K562 (cell line): ENCODE data around the gene SEC14L5. TPM values are rescaled to one million over a fixed set of nuclear protein-coding genes. Genes with fewer than 3 reads are reported as not detected.

Experiments
- ATAC-seq: fragments of 200-7000 bp; cut with Tn5 transposase; 3 replicates; pipeline ENCODE4 v1.9.1; 2020; ENCODE audit warnings: moderate library complexity
- BruUV-seq: library from RNA; stranded (reverse); fragments of 400-500 nt; replicated peaks from 2 replicates; lab custom pipeline; 2021; lab: Mats Ljungman, UMichigan
- CTCF ChIA-PET: fragments of 300-600 bp; formaldehyde crosslinking; extraction: SDS; loops from one replicate; lab custom pipeline; 2021; ENCODE audit warnings: low intra/inter-chr PET ratio; lab: Yijun Ruan, JAX
- POLR2A ChIA-PET: fragments of 300-600, 350-650 bp; sonication (Branson Sonifier 250); formaldehyde crosslinking; extraction: SDS; loops from one replicate; lab custom pipeline; 2021; ENCODE audit warnings: antibody characterized with exemption, inconsistent platforms; lab: Yijun Ruan, JAX
- DNase-seq, 4 experiments: peaks; one replicate each; pipeline versions ENCODE4 v3.0.0 to v3.0.0-alpha.2; 2011 to 2018; ENCODE audit warnings: low spot score in 3 of 4, mixed read lengths in 3 of 4; ENCODE audit errors: extremely low read depth in 1 of 4
- FAIRE-seq: peaks from 2 replicates; lab custom pipeline; 2011; peaks lifted over from hg19 to GRCh38; lab: Jason Lieb, UNC
- H2AFZ ChIP-seq: 2 replicates; pipeline ENCODE4 v1.6.0; 2011; ENCODE audit warnings: low read depth, low read length, control low read depth, inconsistent platforms
- H3K27ac ChIP-seq: fragments of 200-600 bp; 3 replicates; pipeline ENCODE4 v1.8.0; 2011; ENCODE audit warnings: low read depth, mild to moderate bottlenecking, control low read depth, inconsistent platforms, low read length, moderate library complexity, mixed read lengths; ENCODE audit errors: extremely low read depth
- H3K27me3 ChIP-seq, 2 experiments: fragments of 300-600 bp in 1 of 2; 2 replicates in 1 of 2; 3 replicates in 1 of 2; pipeline versions ENCODE4 v1.6.0 to v1.8.0; 2011; ENCODE audit warnings: inconsistent platforms in 2 of 2, low read length in 2 of 2, mild to moderate bottlenecking in 1 of 2, mixed read lengths in 1 of 2, moderate library complexity in 1 of 2; ENCODE audit not compliant: control insufficient read depth in 2 of 2, insufficient read depth in 2 of 2
- H3K36me3 ChIP-seq: fragments of 300-600 bp; 3 replicates; pipeline ENCODE4 v1.8.0; 2011; ENCODE audit warnings: mild to moderate bottlenecking, low read length, inconsistent platforms; ENCODE audit not compliant: control insufficient read depth, insufficient read depth
- H3K4me1 ChIP-seq, 2 experiments: fragments of 200-600 bp in 1 of 2; replicated peaks in 1 of 2; 2 replicates in 1 of 2; 3 replicates in 1 of 2; pipeline versions ENCODE4 v1.5.1 to v1.8.0; 2011; ENCODE audit warnings: inconsistent platforms in 2 of 2, low read length in 2 of 2, mild to moderate bottlenecking in 1 of 2, mixed read lengths in 1 of 2, moderate library complexity in 1 of 2; ENCODE audit not compliant: control insufficient read depth in 2 of 2, insufficient read depth in 2 of 2
- H3K4me2 ChIP-seq: 2 replicates; pipeline ENCODE4 v1.6.1; 2011; ENCODE audit warnings: low read length, control low read depth, inconsistent platforms, mixed read lengths; ENCODE audit not compliant: insufficient read depth
- H3K4me3 ChIP-seq: fragments of 200-600 bp; sonication (generic), shearing (Covaris generic); 2 replicates; pipeline ENCODE4 v1.5.1; 2016; ENCODE audit warnings: control low read depth, inconsistent platforms
- H3K79me2 ChIP-seq: fragments of 200-600 bp; 3 replicates; pipeline ENCODE4 v1.8.0; 2011; ENCODE audit warnings: low read length, inconsistent platforms; ENCODE audit not compliant: control insufficient read depth, insufficient read depth
- H3K9ac ChIP-seq, 2 experiments: 2 replicates each; pipeline versions ENCODE4 v1.6.0 to v1.6.1; 2011; ENCODE audit warnings: low read depth in 2 of 2, low read length in 2 of 2, control low read depth in 1 of 2, inconsistent platforms in 1 of 2, mild to moderate bottlenecking in 1 of 2, mixed read lengths in 1 of 2; ENCODE audit not compliant: insufficient read depth in 1 of 2
- H3K9me1 ChIP-seq: one replicate; pipeline ENCODE4 v1.6.0; 2011; ENCODE audit warnings: inconsistent platforms, mild to moderate bottlenecking, low read length, moderate library complexity; ENCODE audit not compliant: control insufficient read depth, insufficient read depth
- H3K9me3 ChIP-seq: replicated peaks from 2 replicates; pipeline ENCODE4 v1.5.1; 2011; ENCODE audit warnings: low read depth, low read length, inconsistent platforms; ENCODE audit not compliant: control insufficient read depth, insufficient read depth
- H4K20me1 ChIP-seq: replicated peaks from 2 replicates; pipeline ENCODE4 v1.6.1; 2011; ENCODE audit warnings: low read length, inconsistent platforms, mixed read lengths; ENCODE audit not compliant: control insufficient read depth, insufficient read depth
- GABPB1 ChIP-seq: sonication (generic); formaldehyde crosslinking; IDR thresholded peaks from 2 replicates; pipeline ENCODE4 v1.8.0; 2022; ENCODE audit warnings: mild to moderate bottlenecking, missing genetic modification reagents
- IFI16 ChIP-seq: fragments of 250-450 bp; sonication (Bioruptor Pico); IDR thresholded peaks from 2 replicates; pipeline ENCODE4 v2.1.2; 2022; ENCODE audit warnings: mild to moderate bottlenecking, inconsistent platforms
- JUNB ChIP-seq: fragments of 450-650 bp; formaldehyde crosslinking; conservative IDR thresholded peaks from 2 replicates; pipeline ENCODE4 v1.4.0; 2020; ENCODE audit warnings: mild to moderate bottlenecking
- KDM1A ChIP-seq, 2 experiments: fragments of 450-650 bp; IDR thresholded peaks; 2 replicates each; pipeline ENCODE4 v1.6.1; 2016; ENCODE audit warnings: mild to moderate bottlenecking in 2 of 2
- NBN ChIP-seq: fragments of 450-650 bp; IDR thresholded peaks from 2 replicates; pipeline ENCODE4 v1.6.1; 2016; ENCODE audit warnings: low read depth, mild to moderate bottlenecking
- NCOR1 ChIP-seq: fragments of 450-650 bp; IDR thresholded peaks from 2 replicates; pipeline ENCODE4 v1.6.1; 2016; ENCODE audit warnings: mild to moderate bottlenecking, moderate library complexity
- NRF1 ChIP-seq, 2 experiments: fragments of 450-650 bp; IDR thresholded peaks in 1 of 2; conservative IDR thresholded peaks in 1 of 2; 2 replicates each; pipeline ENCODE4 v1.6.1; 2014; ENCODE audit warnings: mild to moderate bottlenecking in 2 of 2
- SMAD1 ChIP-seq: fragments of 150-350 bp; IDR thresholded peaks from 2 replicates; pipeline ENCODE4 v1.6.1; 2014; ENCODE audit warnings: low read length, low read depth; ENCODE audit not compliant: partially characterized antibody
- TAF9B ChIP-seq: fragments of 450-650 bp; IDR thresholded peaks from 2 replicates; pipeline ENCODE4 v1.6.1; 2018; ENCODE audit warnings: mild to moderate bottlenecking; ENCODE audit not compliant: partially characterized antibody
- ZBTB8A ChIP-seq: fragments of 450-650 bp; IDR thresholded peaks from 2 replicates; pipeline ENCODE4 v1.6.1; 2018; ENCODE audit warnings: mild to moderate bottlenecking, moderate library complexity; ENCODE audit not compliant: partially characterized antibody
- ZC3H8 ChIP-seq: fragments of 450-650 bp; IDR thresholded peaks from 2 replicates; pipeline ENCODE4 v1.6.1; 2017
- ZNF584 ChIP-seq: fragments of 200-800 bp; sonication (Bioruptor generic); IDR thresholded peaks from 2 replicates; pipeline ENCODE4 v1.6.1; 2016; ENCODE audit warnings: low read depth, mild to moderate bottlenecking, missing genetic modification characterization, missing compliant biosample characterization
- ZNF696 ChIP-seq: fragments of 250-450 bp; sonication (Bioruptor Pico); conservative IDR thresholded peaks from 2 replicates; pipeline ENCODE4 v1.4.0; 2020; ENCODE audit warnings: mild to moderate bottlenecking, moderate library complexity
- WGBS: fragments of 100-300 bp; shearing (Covaris generic); methylation state at CpG from one replicate; pipeline ENCODE4 v1.1.6; 2016; ENCODE audit warnings: low coverage, mixed read lengths; ENCODE audit not compliant: insufficient coverage; ENCODE audit errors: missing lambda C conversion rate; 5-methylcytosine and 5-hydroxymethylcytosine counted together
- in situ Hi-C: fragments of 300-500 bp; cut with MboI; formaldehyde crosslinking; loops from 4 replicates; pipeline ENCODE4 v1.15.0; 2018; ENCODE audit warnings: inconsistent platforms, mixed read lengths
- intact Hi-C: fragments of 100-400 bp; cut with micrococcal nuclease; formaldehyde crosslinking; loops from 2 replicates; pipeline ENCODE4 v1.14.2; 2022
- polyA plus RNA-seq, 8 experiments: library from polyadenylated mRNA; depleted of rRNA in 4 of 8; stranded (reverse) in 5 of 8; unstranded in 3 of 8; fragments of >200 nt; fragmentation: Nextera tagmentation in 2 of 8; fragmentation: Illumina TruSeq in 1 of 8; extraction: Ambion mirVana in 2 of 8; extraction: Trizol in 1 of 8; gene quantifications; 2 replicates each; pipeline versions ENCODE4 v1.2.1 to v1.2.3, GENCODE V29; 2011 to 2014; ENCODE audit warnings: inconsistent platforms in 1 of 8, missing spikeins in 1 of 8
- total RNA-seq, 7 experiments: library from RNA; depleted of rRNA in 6 of 7; stranded (reverse); fragments of >200 nt in 6 of 7; fragmentation: Illumina TruSeq in 2 of 7; extraction: Trizol in 2 of 7; gene quantifications; 2 replicates each; pipeline versions ENCODE4 v1.2.1 to v1.2.3, GENCODE V29; 2011 to 2021; ENCODE audit warnings: low replicate concordance in 1 of 7
- TF ChIP-seq, protein P1 (sequence below): sonication (generic); formaldehyde crosslinking; IDR thresholded peaks from 2 replicates; pipeline ENCODE4 v1.8.1; 2023; ENCODE audit warnings: mild to moderate bottlenecking, missing genetic modification reagents
- TF ChIP-seq, protein P2 (sequence below): fragments of 450-650 bp; IDR thresholded peaks from one replicate; pipeline ENCODE4 v1.6.1; 2018; ENCODE audit warnings: mild to moderate bottlenecking, moderate library complexity; ENCODE audit not compliant: partially characterized antibody
- TF ChIP-seq, protein P3 (sequence below): fragments of 250-450 bp; sonication (Bioruptor Pico); IDR thresholded peaks from 2 replicates; pipeline ENCODE4 v1.4.0; 2020; ENCODE audit warnings: mild to moderate bottlenecking
- TF ChIP-seq, protein P4 (sequence below): sonication (generic); formaldehyde crosslinking; IDR thresholded peaks from 2 replicates; pipeline ENCODE4 v1.9.0; 2022; ENCODE audit warnings: mild to moderate bottlenecking, missing genetic modification reagents

Gene SEC14L5
- total and polyA plus RNA-seq, 9 of the 15 experiments (the other 6 are each of a cell fraction or from before 2014, with no cell fraction given) = 0.11 TPM; not detected in 8

DNA sequence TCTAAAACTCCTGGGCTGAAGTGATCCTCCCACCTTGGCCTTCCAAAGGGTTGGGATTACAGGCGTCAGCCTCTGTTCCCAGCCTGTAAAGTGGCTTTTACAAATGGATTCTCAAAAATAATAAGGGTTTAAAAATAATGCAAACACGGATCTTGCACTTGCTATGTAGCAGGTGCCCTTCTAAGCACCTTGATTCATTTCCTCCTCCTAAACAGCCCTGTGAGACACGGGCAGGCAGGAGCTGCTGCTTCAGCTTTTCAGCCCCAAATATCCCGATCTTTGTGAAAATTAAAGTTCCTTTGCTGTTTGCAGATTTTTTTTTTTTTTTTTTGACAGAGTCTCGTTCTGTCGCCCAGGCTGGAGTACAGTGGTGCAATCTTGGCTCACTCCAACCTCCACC is 43.9 kb downstream of the SEC14L5 start:
- no peak for DNase-seq
- Histone ChIP-seq H3K36me3 (no peaks in the 10 kb centered on the region), H3K9me1 (no peaks in the 10 kb centered on the region), H3K79me2 (no peaks in the 10 kb centered on the region), H3K4me1 (peaks cover 0 to 9% of the 10 kb centered on the region in 2 experiments; a peak in 2 of 5 replicates), H2AFZ (no peak overlapping the region), H3K4me2 (no peak overlapping the region), H3K4me3 (no peak overlapping the region), H3K9ac (no peak overlapping the region), H3K9me3 (no peaks in the 10 kb centered on the region), H3K27me3 (peaks cover 44 to 71% of the 10 kb centered on the region in 2 experiments; a peak in 4 of 5 replicates), H3K27ac (no peak overlapping the region), H4K20me1 (peaks cover 3% of the 10 kb centered on the region; the same call in 1 of the 2 replicates)
- ChIA-PET CTCF (no interaction called here), POLR2A (no interaction called here)
- no peak for FAIRE-seq
- in situ Hi-C loops = no loop called here
- no peak for ATAC-seq
- BruUV-seq = no TSS peak
- intact Hi-C loops = no loop called here
- 0% methylated on average over 4 of the region's 6 CpGs for WGBS
- TF ChIP-seq TAF9B = no peak
- TF ChIP-seq ZC3H8 = no peak
- TF ChIP-seq, protein P1, sequence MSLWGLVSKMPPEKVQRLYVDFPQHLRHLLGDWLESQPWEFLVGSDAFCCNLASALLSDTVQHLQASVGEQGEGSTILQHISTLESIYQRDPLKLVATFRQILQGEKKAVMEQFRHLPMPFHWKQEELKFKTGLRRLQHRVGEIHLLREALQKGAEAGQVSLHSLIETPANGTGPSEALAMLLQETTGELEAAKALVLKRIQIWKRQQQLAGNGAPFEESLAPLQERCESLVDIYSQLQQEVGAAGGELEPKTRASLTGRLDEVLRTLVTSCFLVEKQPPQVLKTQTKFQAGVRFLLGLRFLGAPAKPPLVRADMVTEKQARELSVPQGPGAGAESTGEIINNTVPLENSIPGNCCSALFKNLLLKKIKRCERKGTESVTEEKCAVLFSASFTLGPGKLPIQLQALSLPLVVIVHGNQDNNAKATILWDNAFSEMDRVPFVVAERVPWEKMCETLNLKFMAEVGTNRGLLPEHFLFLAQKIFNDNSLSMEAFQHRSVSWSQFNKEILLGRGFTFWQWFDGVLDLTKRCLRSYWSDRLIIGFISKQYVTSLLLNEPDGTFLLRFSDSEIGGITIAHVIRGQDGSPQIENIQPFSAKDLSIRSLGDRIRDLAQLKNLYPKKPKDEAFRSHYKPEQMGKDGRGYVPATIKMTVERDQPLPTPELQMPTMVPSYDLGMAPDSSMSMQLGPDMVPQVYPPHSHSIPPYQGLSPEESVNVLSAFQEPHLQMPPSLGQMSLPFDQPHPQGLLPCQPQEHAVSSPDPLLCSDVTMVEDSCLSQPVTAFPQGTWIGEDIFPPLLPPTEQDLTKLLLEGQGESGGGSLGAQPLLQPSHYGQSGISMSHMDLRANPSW = no peak
- TF ChIP-seq, protein P2, sequence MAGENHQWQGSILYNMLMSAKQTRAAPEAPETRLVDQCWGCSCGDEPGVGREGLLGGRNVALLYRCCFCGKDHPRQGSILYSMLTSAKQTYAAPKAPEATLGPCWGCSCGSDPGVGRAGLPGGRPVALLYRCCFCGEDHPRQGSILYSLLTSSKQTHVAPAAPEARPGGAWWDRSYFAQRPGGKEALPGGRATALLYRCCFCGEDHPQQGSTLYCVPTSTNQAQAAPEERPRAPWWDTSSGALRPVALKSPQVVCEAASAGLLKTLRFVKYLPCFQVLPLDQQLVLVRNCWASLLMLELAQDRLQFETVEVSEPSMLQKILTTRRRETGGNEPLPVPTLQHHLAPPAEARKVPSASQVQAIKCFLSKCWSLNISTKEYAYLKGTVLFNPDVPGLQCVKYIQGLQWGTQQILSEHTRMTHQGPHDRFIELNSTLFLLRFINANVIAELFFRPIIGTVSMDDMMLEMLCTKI = no peak
- TF ChIP-seq ZBTB8A = no peak
- no peak for TF ChIP-seq KDM1A (IDR thresholded peaks at IDR 0.05)
- TF ChIP-seq ZNF696 (CRISPR knock-in tag) = no peak
- TF ChIP-seq, protein P3, sequence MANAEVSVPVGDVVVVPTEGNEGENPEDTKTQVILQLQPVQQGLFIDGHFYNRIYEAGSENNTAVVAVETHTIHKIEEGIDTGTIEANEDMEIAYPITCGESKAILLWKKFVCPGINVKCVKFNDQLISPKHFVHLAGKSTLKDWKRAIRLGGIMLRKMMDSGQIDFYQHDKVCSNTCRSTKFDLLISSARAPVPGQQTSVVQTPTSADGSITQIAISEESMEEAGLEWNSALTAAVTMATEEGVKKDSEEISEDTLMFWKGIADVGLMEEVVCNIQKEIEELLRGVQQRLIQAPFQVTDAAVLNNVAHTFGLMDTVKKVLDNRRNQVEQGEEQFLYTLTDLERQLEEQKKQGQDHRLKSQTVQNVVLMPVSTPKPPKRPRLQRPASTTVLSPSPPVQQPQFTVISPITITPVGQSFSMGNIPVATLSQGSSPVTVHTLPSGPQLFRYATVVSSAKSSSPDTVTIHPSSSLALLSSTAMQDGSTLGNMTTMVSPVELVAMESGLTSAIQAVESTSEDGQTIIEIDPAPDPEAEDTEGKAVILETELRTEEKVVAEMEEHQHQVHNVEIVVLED (CRISPR knock-in tag) = no peak
- TF ChIP-seq, protein P4, sequence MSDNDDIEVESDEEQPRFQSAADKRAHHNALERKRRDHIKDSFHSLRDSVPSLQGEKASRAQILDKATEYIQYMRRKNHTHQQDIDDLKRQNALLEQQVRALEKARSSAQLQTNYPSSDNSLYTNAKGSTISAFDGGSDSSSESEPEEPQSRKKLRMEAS (CRISPR knock-in tag) = no peak
- no peak for TF ChIP-seq NCOR1
- no peak for TF ChIP-seq JUNB
- no peak for TF ChIP-seq ZNF584 (CRISPR knock-in tag)
- TF ChIP-seq NBN = no peak
- no peak for TF ChIP-seq SMAD1
- TF ChIP-seq NRF1 (conservative IDR thresholded peaks at IDR 0.05 in 1 of 2, IDR thresholded peaks at IDR 0.05 in 1 of 2) = no peak
- no peak for TF ChIP-seq IFI16 (CRISPR knock-in tag)
- TF ChIP-seq GABPB1 (CRISPR knock-in tag) = no peak
